K562 (cell line): ENCODE measurements around the gene C1RL. TPM values are rescaled to one million over a fixed set of nuclear protein-coding genes. Genes with fewer than 3 reads are reported as not detected.

Experiments used
- ATAC-seq: fragments of 200-7000 bp; cut with Tn5 transposase; 3 replicates; pipeline ENCODE4 v1.9.1; 2020; ENCODE audit warnings: moderate library complexity
- BruUV-seq: library from RNA; stranded (reverse); fragments of 400-500 nt; replicated peaks from 2 replicates; lab custom pipeline; 2021; lab: Mats Ljungman, UMichigan
- CTCF ChIA-PET: fragments of 300-600 bp; formaldehyde crosslinking; extraction: SDS; loops from one replicate; lab custom pipeline; 2021; ENCODE audit warnings: low intra/inter-chr PET ratio; lab: Yijun Ruan, JAX
- POLR2A ChIA-PET: fragments of 300-600, 350-650 bp; sonication (Branson Sonifier 250); formaldehyde crosslinking; extraction: SDS; loops from one replicate; lab custom pipeline; 2021; ENCODE audit warnings: antibody characterized with exemption, inconsistent platforms; lab: Yijun Ruan, JAX
- DNase-seq, 4 experiments: peaks; one replicate each; pipeline versions ENCODE4 v3.0.0 to v3.0.0-alpha.2; 2011 to 2018; ENCODE audit warnings: low spot score in 3 of 4, mixed read lengths in 3 of 4; ENCODE audit errors: extremely low read depth in 1 of 4
- FAIRE-seq: peaks from 2 replicates; lab custom pipeline; 2011; peaks lifted over from hg19 to GRCh38; lab: Jason Lieb, UNC
- H2AFZ ChIP-seq: 2 replicates; pipeline ENCODE4 v1.6.0; 2011; ENCODE audit warnings: low read depth, low read length, control low read depth, inconsistent platforms
- H3K27ac ChIP-seq: fragments of 200-600 bp; 3 replicates; pipeline ENCODE4 v1.8.0; 2011; ENCODE audit warnings: low read depth, mild to moderate bottlenecking, control low read depth, inconsistent platforms, low read length, moderate library complexity, mixed read lengths; ENCODE audit errors: extremely low read depth
- H3K27me3 ChIP-seq, 2 experiments: fragments of 300-600 bp in 1 of 2; 2 replicates in 1 of 2; 3 replicates in 1 of 2; pipeline versions ENCODE4 v1.6.0 to v1.8.0; 2011; ENCODE audit warnings: inconsistent platforms in 2 of 2, low read length in 2 of 2, mild to moderate bottlenecking in 1 of 2, mixed read lengths in 1 of 2, moderate library complexity in 1 of 2; ENCODE audit not compliant: control insufficient read depth in 2 of 2, insufficient read depth in 2 of 2
- H3K36me3 ChIP-seq: fragments of 300-600 bp; 3 replicates; pipeline ENCODE4 v1.8.0; 2011; ENCODE audit warnings: mild to moderate bottlenecking, low read length, inconsistent platforms; ENCODE audit not compliant: control insufficient read depth, insufficient read depth
- H3K4me1 ChIP-seq, 2 experiments: fragments of 200-600 bp in 1 of 2; replicated peaks in 1 of 2; 2 replicates in 1 of 2; 3 replicates in 1 of 2; pipeline versions ENCODE4 v1.5.1 to v1.8.0; 2011; ENCODE audit warnings: inconsistent platforms in 2 of 2, low read length in 2 of 2, mild to moderate bottlenecking in 1 of 2, mixed read lengths in 1 of 2, moderate library complexity in 1 of 2; ENCODE audit not compliant: control insufficient read depth in 2 of 2, insufficient read depth in 2 of 2
- H3K4me2 ChIP-seq: 2 replicates; pipeline ENCODE4 v1.6.1; 2011; ENCODE audit warnings: low read length, control low read depth, inconsistent platforms, mixed read lengths; ENCODE audit not compliant: insufficient read depth
- H3K4me3 ChIP-seq: fragments of 200-600 bp; sonication (generic), shearing (Covaris generic); 2 replicates; pipeline ENCODE4 v1.5.1; 2016; ENCODE audit warnings: control low read depth, inconsistent platforms
- H3K79me2 ChIP-seq: fragments of 200-600 bp; 3 replicates; pipeline ENCODE4 v1.8.0; 2011; ENCODE audit warnings: low read length, inconsistent platforms; ENCODE audit not compliant: control insufficient read depth, insufficient read depth
- H3K9ac ChIP-seq, 2 experiments: 2 replicates each; pipeline versions ENCODE4 v1.6.0 to v1.6.1; 2011; ENCODE audit warnings: low read depth in 2 of 2, low read length in 2 of 2, control low read depth in 1 of 2, inconsistent platforms in 1 of 2, mild to moderate bottlenecking in 1 of 2, mixed read lengths in 1 of 2; ENCODE audit not compliant: insufficient read depth in 1 of 2
- H3K9me1 ChIP-seq: one replicate; pipeline ENCODE4 v1.6.0; 2011; ENCODE audit warnings: inconsistent platforms, mild to moderate bottlenecking, low read length, moderate library complexity; ENCODE audit not compliant: control insufficient read depth, insufficient read depth
- H3K9me3 ChIP-seq: replicated peaks from 2 replicates; pipeline ENCODE4 v1.5.1; 2011; ENCODE audit warnings: low read depth, low read length, inconsistent platforms; ENCODE audit not compliant: control insufficient read depth, insufficient read depth
- H4K20me1 ChIP-seq: replicated peaks from 2 replicates; pipeline ENCODE4 v1.6.1; 2011; ENCODE audit warnings: low read length, inconsistent platforms, mixed read lengths; ENCODE audit not compliant: control insufficient read depth, insufficient read depth
- ELK1 ChIP-seq: sonication (generic); formaldehyde crosslinking; IDR thresholded peaks from 2 replicates; pipeline ENCODE4 v1.8.1; 2022; ENCODE audit warnings: missing genetic modification reagents
- RBM22 ChIP-seq: fragments of 200-400 bp; formaldehyde crosslinking; IDR thresholded peaks from 2 replicates; pipeline ENCODE4 v1.6.1; 2018; ENCODE audit warnings: low read length, low read depth; ENCODE audit not compliant: poor library complexity, severe bottlenecking
- RBM34 ChIP-seq: fragments of 200-400 bp; formaldehyde crosslinking; IDR thresholded peaks from 2 replicates; pipeline ENCODE4 v1.6.1; 2018; ENCODE audit warnings: low read length, borderline replicate concordance; ENCODE audit not compliant: insufficient read depth
- SMAD1 ChIP-seq: fragments of 150-350 bp; IDR thresholded peaks from 2 replicates; pipeline ENCODE4 v1.6.1; 2014; ENCODE audit warnings: low read length, low read depth; ENCODE audit not compliant: partially characterized antibody
- TARDBP ChIP-seq: fragments of 450-650 bp; IDR thresholded peaks from 2 replicates; pipeline ENCODE4 v1.6.1; 2016
- ZNF239 ChIP-seq: fragments of 250-450 bp; sonication (Bioruptor Pico); IDR thresholded peaks from 2 replicates; pipeline ENCODE4 v1.4.0; 2020; ENCODE audit warnings: mild to moderate bottlenecking
- WGBS: fragments of 100-300 bp; shearing (Covaris generic); methylation state at CpG from one replicate; pipeline ENCODE4 v1.1.6; 2016; ENCODE audit warnings: low coverage, mixed read lengths; ENCODE audit not compliant: insufficient coverage; ENCODE audit errors: missing lambda C conversion rate; 5-methylcytosine and 5-hydroxymethylcytosine counted together
- in situ Hi-C: fragments of 300-500 bp; cut with MboI; formaldehyde crosslinking; loops from 4 replicates; pipeline ENCODE4 v1.15.0; 2018; ENCODE audit warnings: inconsistent platforms, mixed read lengths
- intact Hi-C: fragments of 100-400 bp; cut with micrococcal nuclease; formaldehyde crosslinking; loops from 2 replicates; pipeline ENCODE4 v1.14.2; 2022
- polyA plus RNA-seq, 8 experiments: library from polyadenylated mRNA; depleted of rRNA in 4 of 8; stranded (reverse) in 5 of 8; unstranded in 3 of 8; fragments of >200 nt; fragmentation: Nextera tagmentation in 2 of 8; fragmentation: Illumina TruSeq in 1 of 8; extraction: Ambion mirVana in 2 of 8; extraction: Trizol in 1 of 8; gene quantifications; 2 replicates each; pipeline versions ENCODE4 v1.2.1 to v1.2.3, GENCODE V29; 2011 to 2014; ENCODE audit warnings: inconsistent platforms in 1 of 8, missing spikeins in 1 of 8
- total RNA-seq, 7 experiments: library from RNA; depleted of rRNA in 6 of 7; stranded (reverse); fragments of >200 nt in 6 of 7; fragmentation: Illumina TruSeq in 2 of 7; extraction: Trizol in 2 of 7; gene quantifications; 2 replicates each; pipeline versions ENCODE4 v1.2.1 to v1.2.3, GENCODE V29; 2011 to 2021; ENCODE audit warnings: low replicate concordance in 1 of 7

The C1RL gene
- total and polyA plus RNA-seq, 9 of the 15 experiments (the other 6 are each of a cell fraction or from before 2014, with no cell fraction given) = 1.4 to 10.7 (median 8.0) TPM

- Histone ChIP-seq H4K20me1 (no peaks in the 10 kb centered on the region), H3K27me3 (no peaks in the 10 kb centered on the region), H3K4me3 (no peak overlapping the region), H3K9me3 (no peaks in the 10 kb centered on the region), H3K4me2 (no peak overlapping the region), H3K79me2 (no peaks in the 10 kb centered on the region), H3K27ac (no peak overlapping the region), H3K36me3 (no peaks in the 10 kb centered on the region), H3K9ac (no peak overlapping the region), H3K4me1 (peaks cover 5 to 14% of the 10 kb centered on the region in 2 experiments; a peak in 3 of 5 replicates), H3K9me1 (no peaks in the 10 kb centered on the region), H2AFZ (no peak overlapping the region)
- TF ChIP-seq ELK1 (CRISPR knock-in tag) (no peak), RBM22 (no peak), TARDBP (no peak), SMAD1 (no peak), ZNF239 (CRISPR knock-in tag) (no peak), RBM34 (no peak)
- DNase-seq (no peak), ATAC-seq (no peak), FAIRE-seq (no peak)
- CTCF ChIA-PET = no interaction called here
- POLR2A ChIA-PET = interaction anchor here (0.5 to 0.6 kb wide), 2 partner anchors 8 to 106 kb away, joined by 3 to 4 read pairs; no protein-coding TSS in a partner anchor
- 22% methylated on average over 2 of the region's 2 CpGs for WGBS
- BruUV-seq = no TSS peak
- in situ Hi-C loops (no loop called here), intact Hi-C loops (no loop called here)
Observed at GRCh38 chr12:7066596-7066995, 42.4 kb downstream of the C1RL start.
